HG03039 (cell line): ENCODE results near the gene SEZ6L.

Experiments
- ATAC-seq: cut with Tn5 transposase; IDR thresholded peaks from one replicate; pipeline ENCODE4 v1.9.1; 2021; ENCODE audit warnings: mild to moderate bottlenecking, moderate library complexity; ENCODE audit not compliant: unreplicated experiment

SEZ6L gene

GRCh38 chr22:26239581-26239980, 70.3 kb downstream of the SEZ6L start:
- ATAC-seq: no peak

- ATAC-seq: no peak
Observed at GRCh38 chr22:26241361-26241760, 72.1 kb downstream of the SEZ6L start.

GRCh38 chr22:26245001-26245400, 75.7 kb downstream of the SEZ6L start:
- no peak for ATAC-seq

GRCh38 chr22:26246552-26246951, 77.3 kb downstream of the SEZ6L start:
- ATAC-seq: no peak

GRCh38 chr22:26251869-26252268, 82.6 kb downstream of the SEZ6L start:
- ATAC-seq: no peak

- ATAC-seq: no peak
Observed at GRCh38 chr22:26259510-26259909, 90.2 kb downstream of the SEZ6L start.

GRCh38 chr22:26264162-26264561, 94.9 kb downstream of the SEZ6L start:
- no peak for ATAC-seq

- no peak for ATAC-seq
Observed at GRCh38 chr22:26265281-26265680, 96.0 kb downstream of the SEZ6L start.

- no peak for ATAC-seq
Observed at GRCh38 chr22:26265909-26266308, 96.6 kb downstream of the SEZ6L start.

GRCh38 chr22:26267856-26268255, 98.6 kb downstream of the SEZ6L start:
- ATAC-seq: no peak

- no peak for ATAC-seq
Observed at GRCh38 chr22:26269572-26269971, 100.3 kb downstream of the SEZ6L start.

GRCh38 chr22:26271427-26271826, 102.2 kb downstream of the SEZ6L start:
- no peak for ATAC-seq

- no peak for ATAC-seq
Observed at GRCh38 chr22:26273011-26273675, 103.9 kb downstream of the SEZ6L start.

- ATAC-seq: no peak
Observed at GRCh38 chr22:26276529-26277160, 107.4 kb downstream of the SEZ6L start.

GRCh38 chr22:26281941-26282340, 112.7 kb downstream of the SEZ6L start:
- ATAC-seq: no peak

- ATAC-seq: no peak
Observed at GRCh38 chr22:26283330-26283729, 114.1 kb downstream of the SEZ6L start.

- no peak for ATAC-seq
Observed at GRCh38 chr22:26285632-26286031, 116.4 kb downstream of the SEZ6L start.

- no peak for ATAC-seq
Observed at GRCh38 chr22:26286091-26286820, 117.0 kb downstream of the SEZ6L start.

GRCh38 chr22:26287382-26288225, 118.3 kb downstream of the SEZ6L start:
- no peak for ATAC-seq

GRCh38 chr22:26289611-26290101, 120.4 kb downstream of the SEZ6L start:
- no peak for ATAC-seq
